Natural killer cell (primary cell): ENCODE results near the gene LIMD2. TPM values are rescaled to one million over a fixed set of nuclear protein-coding genes. Genes with fewer than 3 reads are reported as not detected.

Experiments used
- ATAC-seq, 3 donors: fragments of 150-1000 bp in 2 of 3; fragments of 200-7000 bp in 1 of 3; cut with Tn5 transposase; 1 replicate in 1 of 3; 2 replicates in 2 of 3; pipeline ENCODE4 v1.10.0; 2021; ENCODE audit warnings: mild to moderate bottlenecking in 2 of 3, moderate library complexity in 2 of 3
- DNase-seq, 2 donors: peaks; one replicate each; pipeline versions ENCODE4 v3.0.0 to v3.0.0-alpha.2; 2013 to 2021; ENCODE audit warnings: mixed read lengths in 1 of 2
- H3K27ac ChIP-seq: one replicate; pipeline ENCODE4 v1.5.1; 2013; ENCODE audit warnings: mild to moderate bottlenecking, low read length
- H3K27me3 ChIP-seq: one replicate; pipeline ENCODE4 v1.6.1; 2013; ENCODE audit warnings: low read length; ENCODE audit not compliant: control insufficient read depth, insufficient read depth
- H3K36me3 ChIP-seq: one replicate; pipeline ENCODE4 v1.6.1; 2013; ENCODE audit warnings: low read length; ENCODE audit not compliant: control insufficient read depth, insufficient read depth
- H3K4me1 ChIP-seq: one replicate; pipeline ENCODE4 v1.6.1; 2013; ENCODE audit warnings: low read length; ENCODE audit not compliant: control insufficient read depth, insufficient read depth
- H3K4me3 ChIP-seq: one replicate; pipeline ENCODE4 v1.5.1; 2013; ENCODE audit warnings: low read length
- H3K9me3 ChIP-seq: one replicate; pipeline ENCODE4 v1.6.1; 2013; ENCODE audit warnings: low read length; ENCODE audit not compliant: control insufficient read depth, insufficient read depth
- H3K27ac Mint-ChIP-seq, 2 donors: one replicate each; pipeline ENCODE4 v1.8.0; 2022; ENCODE audit warnings: mild to moderate bottlenecking in 2 of 2, mixed read lengths in 2 of 2, moderate library complexity in 1 of 2
- H3K27me3 Mint-ChIP-seq, 2 donors: one replicate each; pipeline ENCODE4 v1.8.0; 2022; ENCODE audit warnings: low read depth in 2 of 2, mixed read lengths in 2 of 2
- H3K36me3 Mint-ChIP-seq: one replicate; pipeline ENCODE4 v1.8.0; 2022; ENCODE audit warnings: mixed read lengths
- H3K4me1 Mint-ChIP-seq, 2 donors: one replicate each; pipeline ENCODE4 v1.8.0; 2022; ENCODE audit warnings: mixed read lengths in 2 of 2
- H3K4me3 Mint-ChIP-seq: one replicate; pipeline ENCODE4 v1.8.0; 2022; ENCODE audit warnings: mild to moderate bottlenecking, moderate library complexity, mixed read lengths
- H3K9me3 Mint-ChIP-seq, 2 donors: one replicate each; pipeline ENCODE4 v1.8.0; 2022; ENCODE audit warnings: mixed read lengths in 2 of 2
- WGBS: methylation state at CpG from one replicate; pipeline ENCODE4 v1.1.7; 2013; ENCODE audit warnings: missing lambda C conversion rate; ENCODE audit not compliant: insufficient coverage; 5-methylcytosine and 5-hydroxymethylcytosine counted together
- intact Hi-C: fragments of 100-400 bp; cut with micrococcal nuclease; formaldehyde crosslinking; loops from one replicate; pipeline ENCODE4 v1.14.2; 2022
- total RNA-seq, 4 donors: library from RNA; stranded (reverse); fragments of 120-200 nt in 1 of 4; gene quantifications; one replicate each; pipeline versions ENCODE4 v1.2.3 to v1.2.4, GENCODE V29; 2013 to 2022
- TF ChIP-seq, protein P1 (sequence below): fragments of 200-600 bp; IDR thresholded peaks from one replicate; pipeline ENCODE4 v1.8.0; 2022; ENCODE audit warnings: antibody characterized with exemption

LIMD2 gene
- total RNA-seq, 3 donors from 2014 or later (not counting 1 experiment from before 2014, with no cell fraction given): 513 to 546 (median 524) TPM

DNA sequence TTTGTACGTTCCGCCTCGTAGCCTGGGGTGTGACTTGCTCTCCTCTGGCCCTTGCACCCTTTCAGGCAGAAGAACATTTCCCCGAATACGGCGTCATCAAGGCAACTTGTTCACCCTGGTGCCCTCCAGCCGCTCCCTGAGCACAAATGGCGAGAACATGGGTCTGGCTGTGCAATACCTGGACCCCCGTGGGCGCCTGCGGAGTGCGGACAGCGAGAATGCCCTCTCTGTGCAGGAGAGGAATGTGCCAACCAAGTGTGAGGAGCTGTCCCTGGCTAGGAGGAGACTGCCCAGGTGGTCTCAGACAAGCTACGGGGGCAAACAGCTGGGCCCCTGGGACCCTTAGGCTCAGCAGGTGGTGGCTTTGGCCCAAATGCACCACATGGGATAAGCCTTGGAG lies 10.4 kb downstream of the LIMD2 start:
- no peak for ATAC-seq
- H3K9me3 Mint-ChIP-seq: no peaks in the 10 kb centered on the region
- 97% methylated on average over 14 of the region's 14 CpGs for WGBS
- Histone ChIP-seq H3K4me1 (peaks cover 5% of the 10 kb centered on the region), H3K9me3 (no peaks in the 10 kb centered on the region), H3K4me3 (no peak overlapping the region), H3K36me3 (peaks cover 69% of the 10 kb centered on the region), H3K27me3 (no peaks in the 10 kb centered on the region), H3K27ac (no peak overlapping the region)
- no peaks in the 10 kb centered on the region for H3K27me3 Mint-ChIP-seq
- TF ChIP-seq, protein P1, sequence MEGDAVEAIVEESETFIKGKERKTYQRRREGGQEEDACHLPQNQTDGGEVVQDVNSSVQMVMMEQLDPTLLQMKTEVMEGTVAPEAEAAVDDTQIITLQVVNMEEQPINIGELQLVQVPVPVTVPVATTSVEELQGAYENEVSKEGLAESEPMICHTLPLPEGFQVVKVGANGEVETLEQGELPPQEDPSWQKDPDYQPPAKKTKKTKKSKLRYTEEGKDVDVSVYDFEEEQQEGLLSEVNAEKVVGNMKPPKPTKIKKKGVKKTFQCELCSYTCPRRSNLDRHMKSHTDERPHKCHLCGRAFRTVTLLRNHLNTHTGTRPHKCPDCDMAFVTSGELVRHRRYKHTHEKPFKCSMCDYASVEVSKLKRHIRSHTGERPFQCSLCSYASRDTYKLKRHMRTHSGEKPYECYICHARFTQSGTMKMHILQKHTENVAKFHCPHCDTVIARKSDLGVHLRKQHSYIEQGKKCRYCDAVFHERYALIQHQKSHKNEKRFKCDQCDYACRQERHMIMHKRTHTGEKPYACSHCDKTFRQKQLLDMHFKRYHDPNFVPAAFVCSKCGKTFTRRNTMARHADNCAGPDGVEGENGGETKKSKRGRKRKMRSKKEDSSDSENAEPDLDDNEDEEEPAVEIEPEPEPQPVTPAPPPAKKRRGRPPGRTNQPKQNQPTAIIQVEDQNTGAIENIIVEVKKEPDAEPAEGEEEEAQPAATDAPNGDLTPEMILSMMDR: no peak
- no peak overlapping the region for H3K27ac Mint-ChIP-seq
- no peak overlapping the region for H3K4me3 Mint-ChIP-seq
- intact Hi-C loops: no loop called here
- no peak for DNase-seq
- H3K4me1 Mint-ChIP-seq: peaks cover 14 to 19% of the 10 kb centered on the region in 2 donors
- no peaks in the 10 kb centered on the region for H3K36me3 Mint-ChIP-seq

DNA sequence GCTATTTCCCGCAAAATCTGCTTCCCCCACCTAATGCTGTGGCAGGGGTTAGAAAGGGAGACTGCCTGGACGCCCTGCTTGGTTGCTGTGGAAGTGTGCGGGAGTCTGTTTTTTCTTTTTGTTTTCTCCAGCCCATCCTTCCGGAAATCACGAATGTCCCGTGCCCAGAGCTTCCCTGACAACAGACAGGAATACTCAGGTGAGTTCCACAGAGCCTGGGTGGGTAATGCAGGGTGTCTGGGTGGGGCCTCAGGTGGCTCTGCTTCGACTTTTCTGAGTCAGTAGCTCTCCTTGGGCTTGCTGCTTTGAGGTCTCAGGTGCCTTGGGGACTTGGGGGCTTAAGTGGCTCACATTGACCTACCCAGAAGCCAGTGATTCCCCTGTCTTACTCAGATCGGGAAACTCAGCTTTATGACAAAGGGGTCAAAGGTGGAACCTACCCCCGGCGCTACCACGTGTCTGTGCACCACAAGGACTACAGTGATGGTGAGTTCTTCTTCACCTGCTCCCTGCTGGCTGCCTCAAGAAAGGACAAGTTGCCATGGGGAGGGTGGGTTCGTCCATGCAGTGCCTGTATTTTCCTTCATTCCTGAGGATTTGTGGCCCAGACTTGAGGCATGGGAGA lies 11.4 kb downstream of the LIMD2 start:
- peaks cover 72% of the 10 kb centered on the region for H3K36me3 ChIP-seq
- DNase-seq (no peak), ATAC-seq (no peak)
- H3K4me3 ChIP-seq: no peak overlapping the region
- no peaks in the 10 kb centered on the region for H3K9me3 Mint-ChIP-seq
- no peaks in the 10 kb centered on the region for H3K27me3 ChIP-seq
- no peaks in the 10 kb centered on the region for H3K27me3 Mint-ChIP-seq
- intact Hi-C loops: no loop called here
- no peaks in the 10 kb centered on the region for H3K4me1 ChIP-seq
- no peak overlapping the region for H3K27ac ChIP-seq
- WGBS: 90% methylated on average over 12 of the region's 12 CpGs
- H3K9me3 ChIP-seq: no peaks in the 10 kb centered on the region
- no peak overlapping the region for H3K27ac Mint-ChIP-seq
- no peaks in the 10 kb centered on the region for H3K36me3 Mint-ChIP-seq
- H3K4me3 Mint-ChIP-seq: no peak overlapping the region
- H3K4me1 Mint-ChIP-seq: peaks cover 9 to 13% of the 10 kb centered on the region in 2 donors
- TF ChIP-seq, protein P1: no peak

DNA sequence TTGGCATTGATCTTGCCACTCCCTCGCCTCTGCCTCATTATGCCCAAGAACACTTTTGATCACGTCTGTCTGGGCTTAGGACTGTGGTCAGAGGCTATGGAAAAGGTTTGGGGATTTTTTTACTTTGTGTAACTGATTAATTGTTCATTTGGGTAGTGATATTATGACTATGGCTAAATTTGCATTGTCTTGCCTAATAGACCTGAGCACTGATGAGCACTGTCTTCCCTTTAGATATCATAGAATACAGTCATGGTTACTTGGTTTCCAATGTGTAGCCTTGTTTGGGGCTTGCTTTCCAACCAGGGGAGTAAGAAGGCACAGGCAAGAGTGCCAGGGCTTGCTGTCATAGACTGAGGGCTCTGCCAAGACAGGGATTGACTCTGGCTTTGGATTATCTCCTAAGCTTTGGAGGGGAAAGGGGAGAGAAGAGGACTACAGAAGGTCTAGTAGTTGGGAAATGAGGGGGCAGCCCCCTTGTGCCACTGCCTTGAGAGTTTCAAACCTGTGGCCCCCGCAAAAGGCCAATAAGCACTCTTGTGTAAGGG lies 13.7 kb downstream of the LIMD2 start:
- Histone ChIP-seq H3K27ac (no peak overlapping the region), H3K27me3 (no peaks in the 10 kb centered on the region), H3K36me3 (peaks cover 77% of the 10 kb centered on the region), H3K4me1 (no peaks in the 10 kb centered on the region), H3K4me3 (no peak overlapping the region), H3K9me3 (no peaks in the 10 kb centered on the region)
- H3K27ac Mint-ChIP-seq: no peak overlapping the region
- DNase-seq: no peak
- no peaks in the 10 kb centered on the region for H3K9me3 Mint-ChIP-seq
- H3K36me3 Mint-ChIP-seq: peaks cover 8% of the 10 kb centered on the region
- intact Hi-C loops: no loop called here
- TF ChIP-seq, protein P1: no peak
- no peak overlapping the region for H3K4me3 Mint-ChIP-seq
- 87% methylated on average over 3 of the region's 3 CpGs for WGBS
- ATAC-seq: no peak
- peaks cover 0 to 4% of the 10 kb centered on the region in 2 donors for H3K4me1 Mint-ChIP-seq
- no peaks in the 10 kb centered on the region for H3K27me3 Mint-ChIP-seq

DNA sequence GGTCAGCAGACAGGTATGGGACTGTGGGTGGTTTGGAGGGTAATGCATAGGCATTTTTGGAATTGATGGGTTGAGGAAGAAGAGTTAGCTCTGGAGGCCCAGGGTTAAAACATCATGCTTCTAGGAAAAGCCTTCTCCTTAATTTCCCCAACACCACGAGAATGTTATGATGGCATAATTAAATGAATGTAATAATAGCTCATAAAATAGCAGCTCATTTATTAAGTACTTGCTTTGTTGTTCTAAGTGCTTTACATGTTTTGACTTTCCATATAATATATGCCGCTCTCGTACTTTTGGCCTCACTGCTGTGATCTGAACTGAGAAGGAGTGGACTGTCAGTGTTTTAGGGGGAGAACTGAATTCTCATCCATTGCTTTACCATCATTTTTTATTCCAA lies 14.3 kb downstream of the LIMD2 start:
- Mint-ChIP-seq H3K27me3 (no peaks in the 10 kb centered on the region), H3K36me3 (peaks cover 8% of the 10 kb centered on the region)
- no peaks in the 10 kb centered on the region for H3K9me3 ChIP-seq

More for the DNA sequence above, 14.3 kb downstream of the LIMD2 start:
- ATAC-seq (no peak), DNase-seq (no peak)
- Histone ChIP-seq H3K36me3 (peaks cover 72% of the 10 kb centered on the region), H3K27ac (no peak overlapping the region), H3K4me3 (no peak overlapping the region), H3K27me3 (no peaks in the 10 kb centered on the region), H3K4me1 (no peaks in the 10 kb centered on the region)
- H3K4me1 Mint-ChIP-seq: no peaks in the 10 kb centered on the region
- no CpG with 5 or more reads among the region's 3 CpGs for WGBS
- TF ChIP-seq, protein P1: no peak
- no peak overlapping the region for H3K4me3 Mint-ChIP-seq
- no peak overlapping the region for H3K27ac Mint-ChIP-seq
- H3K9me3 Mint-ChIP-seq: no peaks in the 10 kb centered on the region
- intact Hi-C loops: no loop called here
